GM23248 (cell line): ENCODE results near the gene TMEM252.

Experiments used
- EZH2 ChIP-seq: fragments of 200-600 bp; sonication (generic); IDR thresholded peaks from 2 replicates; pipeline ENCODE4 v1.6.1; 2018; ENCODE audit warnings: antibody characterized with exemption, mild to moderate bottlenecking; ENCODE audit not compliant: insufficient read depth, poor library complexity, severe bottlenecking
- EZH2phosphoT487 ChIP-seq: fragments of 200-600 bp; sonication (generic); IDR thresholded peaks from 2 replicates; pipeline ENCODE4 v1.6.1; 2018; ENCODE audit warnings: antibody characterized with exemption, moderate library complexity, mild to moderate bottlenecking, low read depth; ENCODE audit not compliant: insufficient read depth

- TF ChIP-seq EZH2phosphoT487 (no peak), EZH2 (no peak)
Measured at GRCh38 chr9:68507806-68508145, 32.9 kb downstream of the TMEM252 start.
